HepG2 (cell line): ENCODE measurements around the gene AP4E1. TPM values are rescaled to one million over a fixed set of nuclear protein-coding genes. Genes with fewer than 3 reads are reported as not detected.

ENCODE experiments used
- ATAC-seq: fragments of 200-7000 bp; cut with Tn5 transposase; 3 replicates; pipeline ENCODE4 v1.9.1; 2020; ENCODE audit warnings: mild to moderate bottlenecking, moderate library complexity
- BruUV-seq: library from RNA; stranded (reverse); fragments of 400-500 nt; replicated peaks from 2 replicates; lab custom pipeline; 2021; lab: Mats Ljungman, UMichigan
- CTCF ChIA-PET: fragments of 300-600 bp; formaldehyde crosslinking; extraction: SDS; loops from one replicate; lab custom pipeline; 2021; ENCODE audit warnings: low total read pairs, inconsistent platforms, low intra/inter-chr PET ratio; lab: Yijun Ruan, JAX
- POLR2A ChIA-PET: fragments of 350-600 bp; sonication (Branson Sonifier 250); formaldehyde crosslinking; loops from one replicate; lab custom pipeline; 2020; ENCODE audit warnings: antibody characterized with exemption, inconsistent platforms; lab: Yijun Ruan, JAX
- DNase-seq: peaks from one replicate; pipeline ENCODE4 v3.0.0-alpha.2; 2015; ENCODE audit warnings: low spot score
- FAIRE-seq: peaks from 3 replicates; lab custom pipeline; 2011; peaks lifted over from hg19 to GRCh38; lab: Jason Lieb, UNC
- H2AFZ ChIP-seq: one replicate; pipeline ENCODE4 v1.6.1; 2011; ENCODE audit warnings: low read length, inconsistent platforms
- H3K27ac ChIP-seq: fragments of 300-600 bp; 3 replicates; pipeline ENCODE4 v1.8.0; 2011; ENCODE audit warnings: mixed run types, mild to moderate bottlenecking, mixed read lengths, low read length, inconsistent platforms; ENCODE audit not compliant: insufficient read depth; ENCODE audit errors: extremely low read length
- H3K27me3 ChIP-seq, 2 experiments: fragments of 200-600 bp in 1 of 2; 2 replicates in 1 of 2; 3 replicates in 1 of 2; pipeline versions ENCODE4 v1.6.0 to v1.8.0; 2011; ENCODE audit warnings: low read length in 2 of 2, mild to moderate bottlenecking in 2 of 2, moderate library complexity in 2 of 2, inconsistent platforms in 1 of 2; ENCODE audit not compliant: insufficient read depth in 2 of 2, control insufficient read depth in 1 of 2
- H3K36me3 ChIP-seq, 2 experiments: fragments of 200-600 bp in 1 of 2; replicated peaks in 1 of 2; 2 replicates in 1 of 2; 3 replicates in 1 of 2; pipeline versions ENCODE4 v1.5.1 to v1.8.0; 2011; ENCODE audit warnings: low read length in 2 of 2, inconsistent platforms in 1 of 2; ENCODE audit not compliant: insufficient read depth in 2 of 2, control insufficient read depth in 1 of 2
- H3K4me1 ChIP-seq: 2 replicates; pipeline ENCODE4 v1.5.1; 2012; ENCODE audit warnings: low read length, inconsistent platforms; ENCODE audit not compliant: insufficient read depth
- H3K4me2 ChIP-seq: 2 replicates; pipeline ENCODE4 v1.6.0; 2011; ENCODE audit warnings: low read depth, low read length, inconsistent platforms
- H3K4me3 ChIP-seq, 3 experiments: fragments of 200-600 bp in 1 of 3; sonication (generic), shearing (Covaris generic) in 1 of 3; replicated peaks in 1 of 3; 2 replicates each; pipeline ENCODE4 v1.5.1; 2011 to 2016; ENCODE audit warnings: low read length in 3 of 3, inconsistent platforms in 2 of 3, low read depth in 2 of 3, mild to moderate bottlenecking in 2 of 3, control low read depth in 1 of 3, mixed read lengths in 1 of 3; ENCODE audit not compliant: insufficient read depth in 1 of 3
- H3K79me2 ChIP-seq: one replicate; pipeline ENCODE4 v1.6.1; 2011; ENCODE audit warnings: low read length, inconsistent platforms; ENCODE audit not compliant: insufficient read depth
- H3K9ac ChIP-seq: 2 replicates; pipeline ENCODE4 v1.6.0; 2011; ENCODE audit warnings: mild to moderate bottlenecking, low read depth, low read length, inconsistent platforms; ENCODE audit not compliant: insufficient read depth
- H3K9me3 ChIP-seq: 2 replicates; pipeline ENCODE4 v1.5.1; 2012; ENCODE audit warnings: mild to moderate bottlenecking, low read length
- H4K20me1 ChIP-seq: 2 replicates; pipeline ENCODE4 v1.6.0; 2011; ENCODE audit warnings: inconsistent platforms, mild to moderate bottlenecking, low read length, moderate library complexity; ENCODE audit not compliant: insufficient read depth
- ARNTL ChIP-seq: sonication (generic); formaldehyde crosslinking; IDR thresholded peaks from 2 replicates; pipeline ENCODE4 v1.4.0; 2020; ENCODE audit warnings: mild to moderate bottlenecking, missing genetic modification reagents
- ATF7 ChIP-seq, 2 experiments: fragments of 450-650 bp in 1 of 2; sonication (generic) in 1 of 2; formaldehyde crosslinking in 1 of 2; IDR thresholded peaks; 2 replicates each; pipeline versions ENCODE4 v1.4.0 to v1.6.1; 2016 to 2020; ENCODE audit warnings: antibody characterized with exemption in 1 of 2, mild to moderate bottlenecking in 1 of 2, missing genetic modification reagents in 1 of 2
- CEBPG ChIP-seq: IDR thresholded peaks from 2 replicates; pipeline ENCODE4 v1.6.1; 2016
- CHD4 ChIP-seq: fragments of 200-600 bp; sonication (generic); IDR thresholded peaks from 2 replicates; pipeline ENCODE4 v1.7.0; 2017; ENCODE audit warnings: mild to moderate bottlenecking, low read length, borderline replicate concordance
- DNMT1 ChIP-seq: sonication (generic); formaldehyde crosslinking; IDR thresholded peaks from 2 replicates; pipeline ENCODE4 v1.5.1; 2020; ENCODE audit warnings: mild to moderate bottlenecking, missing genetic modification reagents
- FOXC1 ChIP-seq: sonication (generic); formaldehyde crosslinking; IDR thresholded peaks from 2 replicates; pipeline ENCODE4 v1.8.0; 2022; ENCODE audit warnings: mild to moderate bottlenecking, missing genetic modification reagents, borderline replicate concordance
- GRHL1 ChIP-seq: sonication (generic); formaldehyde crosslinking; conservative IDR thresholded peaks from 2 replicates; pipeline ENCODE4 v1.8.0; 2022; ENCODE audit warnings: missing genetic modification reagents
- JUN ChIP-seq: sonication (generic); formaldehyde crosslinking; IDR thresholded peaks from 2 replicates; pipeline ENCODE4 v1.4.0; 2020; ENCODE audit warnings: mild to moderate bottlenecking, missing genetic modification reagents
- MBNL3 ChIP-seq: fragments of 250-450 bp; sonication (Bioruptor Pico); conservative IDR thresholded peaks from 2 replicates; pipeline ENCODE4 v1.8.0; 2022; ENCODE audit warnings: mild to moderate bottlenecking, inconsistent platforms
- RORA ChIP-seq: sonication (generic); formaldehyde crosslinking; IDR thresholded peaks from 2 replicates; pipeline ENCODE4 v1.5.0; 2020; ENCODE audit warnings: mild to moderate bottlenecking, missing genetic modification reagents, moderate library complexity
- SATB2 ChIP-seq: sonication (generic); formaldehyde crosslinking; IDR thresholded peaks from 2 replicates; pipeline ENCODE4 v1.5.0; 2020; ENCODE audit warnings: missing genetic modification reagents
- ZNF335 ChIP-seq: sonication (generic); formaldehyde crosslinking; IDR thresholded peaks from 2 replicates; pipeline ENCODE4 v1.4.0; 2020; ENCODE audit warnings: missing genetic modification reagents
- ZNF776 ChIP-seq: sonication (generic); formaldehyde crosslinking; IDR thresholded peaks from 2 replicates; pipeline ENCODE4 v1.4.0; 2020; ENCODE audit warnings: mild to moderate bottlenecking, missing genetic modification reagents
- WGBS: methylation state at CpG from one replicate; pipeline ENCODE4 v1.1.6; 2017; ENCODE audit warnings: low lambda C conversion rate; 5-methylcytosine and 5-hydroxymethylcytosine counted together
- in situ Hi-C: cut with HindIII; loops from 2 replicates; pipeline ENCODE4 v1.10.0; 2017; ENCODE audit warnings: low pct_unique_long_range_greater_than_20kb; ENCODE audit not compliant: extremely low pct_ligation_motif_present
- intact Hi-C: fragments of 100-400 bp; cut with micrococcal nuclease; formaldehyde crosslinking; loops from one replicate; pipeline ENCODE4 v1.10.0; 2022; ENCODE audit not compliant: unreplicated experiment
- polyA plus RNA-seq, 8 experiments: library from polyadenylated mRNA; depleted of rRNA in 3 of 8; stranded (reverse) in 7 of 8; unstranded in 1 of 8; fragments of >200 nt; fragmentation: Illumina TruSeq in 4 of 8; extraction: Trizol in 4 of 8; gene quantifications; 2 replicates each; pipeline versions ENCODE4 v1.2.1 to v1.2.3, GENCODE V29; 2011 to 2016; ENCODE audit warnings: low read depth in 4 of 8, missing spikeins in 1 of 8, mixed read lengths in 1 of 8; ENCODE audit not compliant: insufficient read depth in 1 of 8
- total RNA-seq, 5 experiments: library from RNA; depleted of rRNA; stranded (reverse); fragments of >200 nt; fragmentation: Illumina TruSeq; extraction: Trizol; gene quantifications; 2 replicates each; pipeline ENCODE4 v1.2.3, GENCODE V29; 2016; ENCODE audit warnings: low read depth in 1 of 5
- TF ChIP-seq, protein P1 (sequence below), 2 experiments: fragments of 450-650 bp in 1 of 2; sonication (generic) in 1 of 2; formaldehyde crosslinking in 1 of 2; IDR thresholded peaks; 2 replicates each; pipeline versions ENCODE4 v1.6.1 to v1.8.0; 2016 to 2022; ENCODE audit warnings: antibody characterized with exemption in 1 of 2, mild to moderate bottlenecking in 1 of 2, missing genetic modification reagents in 1 of 2

Gene AP4E1
- total and polyA plus RNA-seq, 2 of the 13 experiments (the other 11 are each of a cell fraction or from before 2014, with no cell fraction given): 2.2 to 7.8 TPM

DNA sequence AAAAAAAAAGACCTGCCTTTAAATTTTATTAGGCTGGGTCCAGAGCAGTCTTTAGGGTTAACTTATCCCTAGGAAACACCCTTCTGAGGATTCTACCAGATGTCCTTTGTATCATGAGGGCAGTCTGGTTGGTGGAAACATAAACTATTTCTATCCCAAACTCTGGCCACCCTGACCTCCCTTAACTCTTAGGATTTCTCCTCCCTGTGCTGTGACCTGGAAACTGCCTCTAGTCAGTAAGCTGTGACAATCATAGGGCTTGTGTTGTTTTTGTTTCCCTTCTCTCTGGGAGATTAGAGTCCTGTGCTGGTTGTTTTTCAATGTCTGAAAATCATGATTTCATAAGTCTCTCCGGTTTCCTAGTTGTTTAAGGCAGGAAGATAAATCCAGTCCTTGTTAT, 108.1 kb downstream of the AP4E1 start:
- Histone ChIP-seq H3K27me3 (no peaks in the 10 kb centered on the region), H4K20me1 (no peaks in the 10 kb centered on the region), H2AFZ (no peak overlapping the region), H3K9ac (no peak overlapping the region), H3K79me2 (no peaks in the 10 kb centered on the region), H3K27ac (no peak overlapping the region), H3K4me2 (no peak overlapping the region), H3K36me3 (no peaks in the 10 kb centered on the region), H3K4me1 (no peaks in the 10 kb centered on the region)
- 47% methylated on average over 1 of the region's 1 CpG for WGBS
- no peak for FAIRE-seq
- no peak for DNase-seq
- CTCF ChIA-PET: no interaction called here
- TF ChIP-seq FOXC1 (CRISPR knock-in tag) (no peak), DNMT1 (no peak), ZNF335 (CRISPR knock-in tag) (no peak), SATB2 (CRISPR knock-in tag) (no peak), ARNTL (CRISPR knock-in tag) (no peak), GRHL1 (CRISPR knock-in tag) (no peak), RORA (CRISPR knock-in tag) (no peak), JUN (CRISPR knock-in tag) (no peak), ZNF776 (CRISPR knock-in tag) (no peak), MBNL3 (CRISPR knock-in tag) (no peak), ATF7 (IDR thresholded peaks at IDR 0.05) (no peak), ATF7 (CRISPR knock-in tag; IDR thresholded peaks at IDR 0.05) (no peak), CEBPG (CRISPR knock-in tag) (no peak), CHD4 (no peak)
- TF ChIP-seq, protein P1, sequence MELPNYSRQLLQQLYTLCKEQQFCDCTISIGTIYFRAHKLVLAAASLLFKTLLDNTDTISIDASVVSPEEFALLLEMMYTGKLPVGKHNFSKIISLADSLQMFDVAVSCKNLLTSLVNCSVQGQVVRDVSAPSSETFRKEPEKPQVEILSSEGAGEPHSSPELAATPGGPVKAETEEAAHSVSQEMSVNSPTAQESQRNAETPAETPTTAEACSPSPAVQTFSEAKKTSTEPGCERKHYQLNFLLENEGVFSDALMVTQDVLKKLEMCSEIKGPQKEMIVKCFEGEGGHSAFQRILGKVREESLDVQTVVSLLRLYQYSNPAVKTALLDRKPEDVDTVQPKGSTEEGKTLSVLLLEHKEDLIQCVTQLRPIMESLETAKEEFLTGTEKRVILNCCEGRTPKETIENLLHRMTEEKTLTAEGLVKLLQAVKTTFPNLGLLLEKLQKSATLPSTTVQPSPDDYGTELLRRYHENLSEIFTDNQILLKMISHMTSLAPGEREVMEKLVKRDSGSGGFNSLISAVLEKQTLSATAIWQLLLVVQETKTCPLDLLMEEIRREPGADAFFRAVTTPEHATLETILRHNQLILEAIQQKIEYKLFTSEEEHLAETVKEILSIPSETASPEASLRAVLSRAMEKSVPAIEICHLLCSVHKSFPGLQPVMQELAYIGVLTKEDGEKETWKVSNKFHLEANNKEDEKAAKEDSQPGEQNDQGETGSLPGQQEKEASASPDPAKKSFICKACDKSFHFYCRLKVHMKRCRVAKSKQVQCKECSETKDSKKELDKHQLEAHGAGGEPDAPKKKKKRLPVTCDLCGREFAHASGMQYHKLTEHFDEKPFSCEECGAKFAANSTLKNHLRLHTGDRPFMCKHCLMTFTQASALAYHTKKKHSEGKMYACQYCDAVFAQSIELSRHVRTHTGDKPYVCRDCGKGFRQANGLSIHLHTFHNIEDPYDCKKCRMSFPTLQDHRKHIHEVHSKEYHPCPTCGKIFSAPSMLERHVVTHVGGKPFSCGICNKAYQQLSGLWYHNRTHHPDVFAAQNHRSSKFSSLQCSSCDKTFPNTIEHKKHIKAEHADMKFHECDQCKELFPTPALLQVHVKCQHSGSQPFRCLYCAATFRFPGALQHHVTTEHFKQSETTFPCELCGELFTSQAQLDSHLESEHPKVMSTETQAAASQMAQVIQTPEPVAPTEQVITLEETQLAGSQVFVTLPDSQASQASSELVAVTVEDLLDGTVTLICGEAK (IDR thresholded peaks at IDR 0.05): no peak
- TF ChIP-seq, protein P1 (CRISPR knock-in tag; IDR thresholded peaks at IDR 0.05): no peak
- TF ChIP-seq, all 625 proteins: peak for 0
- POLR2A ChIA-PET: no interaction called here
- H3K4me3 ChIP-seq: no peak overlapping the region
- BruUV-seq: no TSS peak
- ATAC-seq: no peak
- intact Hi-C loops (no loop called here), in situ Hi-C loops (no loop called here)
- H3K9me3 ChIP-seq: no peaks in the 10 kb centered on the region
